OCI-LY3 (cell line): Measurements from ENCODE around the gene CARS1.

Experiments
- CTCF ChIP-seq: fragments of 200-600, 300-600 bp; sonication (generic); IDR thresholded peaks from 2 replicates; pipeline ENCODE4 v1.5.1; 2014; ENCODE audit warnings: antibody characterized with exemption, low read length, low read depth
- EZH2phosphoT487 ChIP-seq: fragments of 200-600 bp; shearing (Covaris generic); IDR thresholded peaks from 2 replicates; pipeline ENCODE4 v1.6.1; 2018; ENCODE audit warnings: antibody characterized with exemption, mixed run types, low read depth

- TF ChIP-seq EZH2phosphoT487 (no peak), CTCF (no peak)
Observed at GRCh38 chr11:3069425-3069824, 12.2 kb upstream of the CARS1 start.
